HCT116 (cell line): Measurements from ENCODE around the gene TBX5. TPM values are rescaled to one million over a fixed set of nuclear protein-coding genes. Genes with fewer than 3 reads are reported as not detected.

Experiments
- ATAC-seq: fragments of 200-7000 bp; cut with Tn5 transposase; 2 replicates; pipeline ENCODE4 v1.9.1; 2020; ENCODE audit warnings: mild to moderate bottlenecking, moderate library complexity
- BruUV-seq: library from RNA; stranded (reverse); fragments of 400-500 nt; replicated peaks from 2 replicates; lab custom pipeline; 2021; lab: Mats Ljungman, UMichigan
- CTCF ChIA-PET: fragments of 300-600 bp; sonication (Branson Sonifier 250); formaldehyde crosslinking; loops from one replicate; lab custom pipeline; 2021; ENCODE audit warnings: antibody characterized with exemption; lab: Charles Lee
- POLR2A ChIA-PET: fragments of 300-600, 350-600 bp; sonication (Branson Sonifier 250); formaldehyde crosslinking; loops from one replicate; lab custom pipeline; 2021; ENCODE audit warnings: antibody characterized with exemption; lab: Charles Lee
- RAD21 ChIA-PET, 2 experiments: fragments of 300-600 bp; sonication (Branson Sonifier 250); formaldehyde crosslinking; loops; one replicate each; lab custom pipeline; 2023; ENCODE audit warnings: low total read pairs in 2 of 2; ENCODE audit not compliant: uncharacterized antibody in 2 of 2, unreplicated experiment in 2 of 2, low non-redundant PET in 1 of 2; lab: Charles Lee
- DNase-seq: peaks from one replicate; pipeline ENCODE4 v3.0.0-alpha.2; 2010; ENCODE audit warnings: low read depth, low spot score
- H2AFZ ChIP-seq: fragments of 200-600 bp; shearing (Covaris generic), sonication (generic); 2 replicates; pipeline ENCODE4 v1.6.1; 2017; ENCODE audit warnings: low read depth, mixed run types, mixed read lengths, antibody characterized with exemption, low read length; ENCODE audit not compliant: poor library complexity, severe bottlenecking
- H3K27ac ChIP-seq: 2 replicates; pipeline ENCODE4 v1.5.1; 2012; ENCODE audit warnings: low read depth, low read length
- H3K27me3 ChIP-seq: fragments of 200-600 bp; sonication (generic); 2 replicates; pipeline ENCODE4 v1.6.1; 2016; ENCODE audit warnings: mixed run types, low read length, mixed read lengths; ENCODE audit not compliant: insufficient read depth
- H3K36me3 ChIP-seq, 2 experiments: fragments of 200-500 bp in 1 of 2; fragments of 200-600 bp in 1 of 2; sonication (Bioruptor generic) in 1 of 2; sonication (generic) in 1 of 2; 2 replicates each; pipeline versions ENCODE4 v1.5.1 to v1.6.1; 2014 to 2016; ENCODE audit warnings: low read length in 2 of 2, inconsistent platforms in 1 of 2, mixed read lengths in 1 of 2, mixed run types in 1 of 2; ENCODE audit not compliant: insufficient read depth in 2 of 2, control insufficient read depth in 1 of 2
- H3K4me1 ChIP-seq, 2 experiments: fragments of 200-600 bp in 1 of 2; sonication (generic) in 1 of 2; 2 replicates each; pipeline versions ENCODE4 v1.5.1 to v1.6.1; 2012 to 2017; ENCODE audit warnings: low read length in 2 of 2, inconsistent platforms in 1 of 2, mild to moderate bottlenecking in 1 of 2, mixed read lengths in 1 of 2, mixed run types in 1 of 2, moderate library complexity in 1 of 2; ENCODE audit not compliant: insufficient read depth in 2 of 2, control insufficient read depth in 1 of 2
- H3K4me2 ChIP-seq: fragments of 200-600 bp; sonication (generic); 2 replicates; pipeline ENCODE4 v1.6.1; 2017; ENCODE audit warnings: mixed run types, low read length, mixed read lengths
- H3K4me3 ChIP-seq, 2 experiments: fragments of 200-600 bp in 1 of 2; sonication (generic) in 1 of 2; replicated peaks in 1 of 2; 2 replicates each; pipeline ENCODE4 v1.5.1; 2011 to 2016; ENCODE audit warnings: low read length in 2 of 2, control low read depth in 1 of 2, low read depth in 1 of 2, mild to moderate bottlenecking in 1 of 2, mixed read lengths in 1 of 2, mixed run types in 1 of 2
- H3K79me2 ChIP-seq: fragments of 200-600 bp; sonication (generic); 2 replicates; pipeline ENCODE4 v1.6.1; 2017; ENCODE audit warnings: mild to moderate bottlenecking, mixed run types, low read length, moderate library complexity, mixed read lengths; ENCODE audit not compliant: insufficient read depth
- H3K9ac ChIP-seq: fragments of 200-600 bp; sonication (generic); 2 replicates; pipeline ENCODE4 v1.6.1; 2016; ENCODE audit warnings: low read length, mixed read lengths
- H3K9me2 ChIP-seq: fragments of 200-600 bp; sonication (generic), shearing (Covaris generic); 2 replicates; pipeline ENCODE4 v1.6.1; 2017; ENCODE audit warnings: mixed run types, mild to moderate bottlenecking, moderate library complexity; ENCODE audit not compliant: insufficient read depth
- H3K9me3 ChIP-seq, 2 experiments: fragments of 200-500 bp in 1 of 2; fragments of 200-600 bp in 1 of 2; sonication (Bioruptor generic) in 1 of 2; sonication (generic) in 1 of 2; 2 replicates each; pipeline ENCODE4 v1.6.1; 2014 to 2017; ENCODE audit warnings: low read length in 2 of 2, mixed read lengths in 2 of 2, inconsistent platforms in 1 of 2, low read depth in 1 of 2, mild to moderate bottlenecking in 1 of 2, mixed run types in 1 of 2, moderate library complexity in 1 of 2; ENCODE audit not compliant: control insufficient read depth in 1 of 2, insufficient read depth in 1 of 2
- H4K20me1 ChIP-seq: fragments of 200-600 bp; sonication (generic), shearing (Covaris generic); 2 replicates; pipeline ENCODE4 v1.6.1; 2017; ENCODE audit warnings: mixed run types, mild to moderate bottlenecking, moderate library complexity; ENCODE audit not compliant: insufficient read depth
- CBX3 ChIP-seq: IDR thresholded peaks from 2 replicates; pipeline ENCODE4 v1.6.1; 2012; ENCODE audit warnings: low read depth
- CEBPB ChIP-seq: IDR thresholded peaks from 2 replicates; pipeline ENCODE4 v1.6.1; 2012; ENCODE audit warnings: low read depth
- CTCF ChIP-seq, 3 experiments: fragments of 200-600 bp in 1 of 3; sonication (generic) in 1 of 3; IDR thresholded peaks in 2 of 3; conservative IDR thresholded peaks in 1 of 3; 2 replicates each; pipeline ENCODE4 v1.5.1; 2012 to 2017; ENCODE audit warnings: low read depth in 2 of 3, low read length in 2 of 3, antibody characterized with exemption in 1 of 3, borderline replicate concordance in 1 of 3, control low read depth in 1 of 3, mild to moderate bottlenecking in 1 of 3, mixed read lengths in 1 of 3, mixed run types in 1 of 3, moderate library complexity in 1 of 3; ENCODE audit not compliant: insufficient read depth in 1 of 3
- ELF1 ChIP-seq: IDR thresholded peaks from 2 replicates; pipeline ENCODE4 v1.6.1; 2012; ENCODE audit warnings: low read depth, borderline replicate concordance
- MAX ChIP-seq: IDR thresholded peaks from 2 replicates; pipeline ENCODE4 v1.6.1; 2012
- POLR2A ChIP-seq: IDR thresholded peaks from 2 replicates; pipeline ENCODE4 v1.7.0; 2011; ENCODE audit warnings: borderline replicate concordance; ENCODE audit not compliant: insufficient read depth, insufficient read length; ENCODE audit errors: extremely low read depth
- REST ChIP-seq: IDR thresholded peaks from 2 replicates; pipeline ENCODE4 v1.6.1; 2012; ENCODE audit warnings: low read depth
- SIN3A ChIP-seq: IDR thresholded peaks from 2 replicates; pipeline ENCODE4 v1.6.1; 2012; ENCODE audit warnings: low read depth
- SRF ChIP-seq: IDR thresholded peaks from 2 replicates; pipeline ENCODE4 v1.6.1; 2012; ENCODE audit warnings: low read depth
- TCF7L2 ChIP-seq: IDR thresholded peaks from 2 replicates; pipeline ENCODE4 v1.7.0; 2011; ENCODE audit warnings: borderline replicate concordance, inconsistent platforms; ENCODE audit not compliant: insufficient read depth, insufficient read length; ENCODE audit errors: extremely low read depth
- ZBTB33 ChIP-seq: IDR thresholded peaks from 2 replicates; pipeline ENCODE4 v1.6.1; 2011; ENCODE audit warnings: mild to moderate bottlenecking, low read length, moderate library complexity; ENCODE audit not compliant: insufficient replicate concordance; ENCODE audit errors: extremely low read depth
- ZFX ChIP-seq: fragments of 450-650 bp; IDR thresholded peaks from 2 replicates; pipeline ENCODE4 v1.6.1; 2017
- ZNF274 ChIP-seq: fragments of 200-500 bp; sonication (Bioruptor generic); IDR thresholded peaks from 2 replicates; pipeline ENCODE4 v1.6.1; 2014; ENCODE audit warnings: mild to moderate bottlenecking, low read depth, low read length, inconsistent platforms
- intact Hi-C: fragments of 100-400 bp; cut with micrococcal nuclease; formaldehyde crosslinking; loops from 2 replicates; pipeline ENCODE4 v1.10.0; 2022
- total RNA-seq: library from RNA; stranded (reverse); gene quantifications from one replicate; pipeline ENCODE4 v1.2.1, GENCODE V29; 2021; ENCODE audit not compliant: unreplicated experiment

Gene TBX5
- total RNA-seq, 1 experiment from 2014 or later = 0.10 TPM

GRCh38 chr12:114361992-114362391 is 44.0 kb downstream of the TBX5 start (continued):
- TF ChIP-seq REST (no peak), TCF7L2 (no peak), CEBPB (no peak), SIN3A (no peak), CTCF (IDR thresholded peaks at IDR 0.05 in 2 of 3, conservative IDR thresholded peaks at IDR 0.05 in 1 of 3; ENCODE audit: borderline replicate concordance in 1 of 3, insufficient read depth in 1 of 3, low read depth in 2 of 3, low read length in 2 of 3) (no peak)

- no peak overlapping the region for H3K9ac ChIP-seq
- ATAC-seq = no peak
- DNase-seq = no peak
- H3K9me2 ChIP-seq = no peaks in the 10 kb centered on the region
- no peaks in the 10 kb centered on the region for H4K20me1 ChIP-seq
- no peaks in the 10 kb centered on the region for H3K36me3 ChIP-seq
- H3K4me2 ChIP-seq = no peak overlapping the region
- H3K9me3 ChIP-seq = no peaks in the 10 kb centered on the region
- CTCF ChIA-PET = no interaction called here
- RAD21 ChIA-PET = no interaction called here
- no peaks in the 10 kb centered on the region for H3K79me2 ChIP-seq
- H2AFZ ChIP-seq = no peak overlapping the region
- H3K27me3 ChIP-seq = peaks cover 27% of the 10 kb centered on the region
- H3K4me3 ChIP-seq = no peak overlapping the region
- no peaks in the 10 kb centered on the region for H3K4me1 ChIP-seq
- H3K27ac ChIP-seq = no peak overlapping the region
- BruUV-seq = no TSS peak
- POLR2A ChIA-PET = no interaction called here
- intact Hi-C loops = no loop called here
- TF ChIP-seq ELF1 (no peak), REST (no peak), MAX (no peak), ZNF274 (no peak), TCF7L2 (no peak), SRF (no peak), ZBTB33 (no peak), ZFX (no peak), CBX3 (no peak), SIN3A (no peak), POLR2A (no peak)
These were observed 44.4 kb downstream of the TBX5 start for GRCh38 chr12:114361545-114361944.
